Adrenal gland (tissue), 12 donors: ENCODE results near the gene DLK2. TPM values are rescaled to one million over a fixed set of nuclear protein-coding genes. Genes with fewer than 3 reads are reported as not detected.

ENCODE experiments used
- DNase-seq, 7 donors: peaks; one replicate each; pipeline ENCODE4 v3.0.0-alpha.2; 2019 to 2020
- H3K27ac ChIP-seq, 5 donors: fragments of 200-600 bp; sonication (generic) in 4 of 5; 1 replicate in 3 of 5; 2 replicates in 2 of 5; pipeline versions ENCODE4 v1.5.1 to v1.8.0; 2016 to 2020; ENCODE audit warnings: mild to moderate bottlenecking in 1 of 5
- H3K27me3 ChIP-seq: fragments of 200-600 bp; 2 replicates; pipeline ENCODE4 v1.8.0; 2021
- H3K36me3 ChIP-seq, 2 donors: fragments of 200-600 bp; replicated peaks in 1 of 2; 1 replicate in 1 of 2; 2 replicates in 1 of 2; pipeline versions ENCODE4 v1.5.1 to v1.8.0; 2018 to 2022
- H3K4me1 ChIP-seq, 2 donors: fragments of 200-600 bp; replicated peaks in 1 of 2; 1 replicate in 1 of 2; 2 replicates in 1 of 2; pipeline versions ENCODE4 v1.5.1 to v1.8.0; 2018 to 2021
- H3K4me3 ChIP-seq, 4 donors: fragments of 200-600 bp; sonication (generic) in 3 of 4; one replicate each; pipeline ENCODE4 v1.5.1; 2016 to 2018
- H3K9me3 ChIP-seq, 3 donors: fragments of 200-600 bp; sonication (generic) in 1 of 3; replicated peaks in 1 of 3; 1 replicate in 2 of 3; 2 replicates in 1 of 3; pipeline versions ENCODE4 v1.5.1 to v1.8.0; 2016 to 2021
- POLR2A ChIP-seq, 2 donors: fragments of 450-650 bp; IDR thresholded peaks; one replicate each; pipeline ENCODE4 v1.6.1; 2017; ENCODE audit warnings: antibody characterized with exemption in 2 of 2, mild to moderate bottlenecking in 2 of 2, moderate library complexity in 1 of 2
- WGBS, 4 donors: extraction: QIAGEN DNeasy Blood & Tissue Kit in 2 of 4; methylation state at CpG; one replicate each; pipeline versions ENCODE4 v1.1.5 to v1.1.7; 2013 to 2017; 5-methylcytosine and 5-hydroxymethylcytosine counted together
- intact Hi-C, 2 donors: fragments of 100-400 bp; cut with DNase I; formaldehyde crosslinking; loops; one replicate each; pipeline versions ENCODE4 v1.14.1 to v1.15.0; 2022 to 2023
- polyA plus RNA-seq, 3 donors: library from polyadenylated mRNA; stranded (reverse); fragments of 200-250 nt in 2 of 3; fragments of 350-450 nt in 1 of 3; fragmentation: Illumina TruSeq in 1 of 3; extraction: RNeasy Lipid Tissue Mini Kit (QIAGEN cat#74804) in 1 of 3; gene quantifications; one replicate each; pipeline ENCODE4 v1.2.3, GENCODE V29; 2013 to 2014
- total RNA-seq, 9 donors: library from RNA; depleted of rRNA in 4 of 9; stranded (reverse); fragments of >200 nt in 4 of 9; fragments of 120-200 nt in 1 of 9; fragmentation: NEBNext Ultra II Directional in 1 of 9; extraction: Animal tissue kit (Norgen Biotek cat#: 25700) in 1 of 9; gene quantifications; one replicate each; pipeline versions ENCODE4 v1.1.0 to v1.2.4, GENCODE V29; 2013 to 2023
- TF ChIP-seq, protein P1 (sequence below), 6 experiments: fragments of 450-650 bp in 4 of 6; fragments of 200-600 bp in 2 of 6; sonication (generic) in 1 of 6; IDR thresholded peaks; 1 replicate in 5 of 6; 2 replicates in 1 of 6; pipeline versions ENCODE4 v1.5.1 to v1.8.0; 2016 to 2021; ENCODE audit warnings: antibody characterized with exemption in 6 of 6, mild to moderate bottlenecking in 2 of 6, moderate library complexity in 1 of 6
- donor health status: healthy with polysubstance abuse.
- donor health status: Bipolar disorder and iron deficiency.
- donor health status: DM: yes; HTN: yes; CAD: no.
- donor health status: DM: no; HTN: no; CAD: no.
- donor health status: DM: no; HTN: no; CAD: no.
- donor health status: DM: yes; HTN: yes; CAD: no.

Gene DLK2
- total and polyA plus RNA-seq, 12 donors, result 0.14 to 3.9 (median 1.1) TPM; not detected in 4

DNA sequence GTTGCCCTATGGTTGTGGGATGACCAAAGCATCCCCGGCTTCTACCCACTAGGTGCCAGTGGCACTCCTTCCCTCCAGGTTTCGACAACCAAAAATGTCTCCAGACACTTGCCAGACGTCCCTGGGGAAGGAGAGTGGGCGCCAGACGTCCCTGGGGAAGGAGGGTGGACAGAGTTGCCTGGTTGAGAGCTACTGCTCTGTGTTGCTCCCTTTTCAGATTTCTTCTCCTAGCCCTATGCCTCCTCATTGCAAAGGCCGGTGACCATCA is 41.7 kb upstream of the DLK2 start:
- Histone ChIP-seq H3K4me1 (peaks cover 19 to 29% of the 10 kb centered on the region in 2 donors), H3K36me3 (peaks cover 0 to 37% of the 10 kb centered on the region in 2 donors), H3K27ac (no peak overlapping the region), H3K4me3 (no peak overlapping the region), H3K27me3 (no peaks in the 10 kb centered on the region), H3K9me3 (no peaks in the 10 kb centered on the region)
- no peak for TF ChIP-seq POLR2A (IDR thresholded peaks at IDR 0.05)
- TF ChIP-seq, protein P1, sequence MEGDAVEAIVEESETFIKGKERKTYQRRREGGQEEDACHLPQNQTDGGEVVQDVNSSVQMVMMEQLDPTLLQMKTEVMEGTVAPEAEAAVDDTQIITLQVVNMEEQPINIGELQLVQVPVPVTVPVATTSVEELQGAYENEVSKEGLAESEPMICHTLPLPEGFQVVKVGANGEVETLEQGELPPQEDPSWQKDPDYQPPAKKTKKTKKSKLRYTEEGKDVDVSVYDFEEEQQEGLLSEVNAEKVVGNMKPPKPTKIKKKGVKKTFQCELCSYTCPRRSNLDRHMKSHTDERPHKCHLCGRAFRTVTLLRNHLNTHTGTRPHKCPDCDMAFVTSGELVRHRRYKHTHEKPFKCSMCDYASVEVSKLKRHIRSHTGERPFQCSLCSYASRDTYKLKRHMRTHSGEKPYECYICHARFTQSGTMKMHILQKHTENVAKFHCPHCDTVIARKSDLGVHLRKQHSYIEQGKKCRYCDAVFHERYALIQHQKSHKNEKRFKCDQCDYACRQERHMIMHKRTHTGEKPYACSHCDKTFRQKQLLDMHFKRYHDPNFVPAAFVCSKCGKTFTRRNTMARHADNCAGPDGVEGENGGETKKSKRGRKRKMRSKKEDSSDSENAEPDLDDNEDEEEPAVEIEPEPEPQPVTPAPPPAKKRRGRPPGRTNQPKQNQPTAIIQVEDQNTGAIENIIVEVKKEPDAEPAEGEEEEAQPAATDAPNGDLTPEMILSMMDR (IDR thresholded peaks at IDR 0.05), result no peak
- intact Hi-C loops, result loop anchor here (5.0 kb wide), 2 partner anchors 45 to 115 kb away; no protein-coding TSS in a partner anchor
- 79 to 87% (median 80%) methylated on average over 4 to 6 of the region's 6 CpGs for WGBS, 4 donors
- no peak for DNase-seq

DNA sequence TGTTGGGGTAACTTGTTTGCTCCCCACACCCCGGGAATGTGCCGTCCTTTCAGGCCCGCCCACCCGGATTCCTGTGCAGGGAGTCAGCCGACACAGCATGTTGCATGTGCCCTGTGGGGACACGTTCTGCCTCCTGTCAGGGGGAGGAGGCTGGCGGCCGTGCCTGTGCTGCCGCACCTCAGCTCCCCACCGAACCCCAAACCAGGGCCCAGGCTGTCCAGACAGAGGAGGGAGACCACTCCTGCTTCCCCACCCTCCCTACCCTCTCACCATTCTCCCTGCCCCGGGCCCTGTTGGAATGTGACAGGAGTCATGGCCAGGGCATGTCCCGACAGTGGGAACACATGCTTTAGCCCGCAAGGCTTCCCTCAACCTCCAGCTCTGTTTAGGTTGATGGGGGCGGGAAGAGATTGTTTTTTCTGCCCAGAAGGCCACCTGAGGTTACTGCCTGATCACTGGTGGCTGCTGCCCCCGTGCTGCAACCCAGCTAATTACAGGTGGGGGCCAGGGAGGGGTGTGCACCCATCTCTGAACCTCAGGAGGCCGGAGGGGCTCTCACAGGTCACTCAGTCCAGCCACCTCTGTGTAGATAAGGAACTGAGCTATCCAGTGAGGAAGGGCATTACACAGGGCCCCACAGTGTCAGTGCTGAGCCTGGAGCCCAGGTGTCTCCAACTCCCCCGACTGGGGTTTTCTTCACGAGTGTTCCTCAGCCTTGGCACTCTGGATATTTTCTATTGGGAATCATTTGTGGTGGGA is 41.2 kb upstream of the DLK2 start:
- 34 to 43% (median 39%) methylated on average over 9 to 18 of the region's 18 CpGs for WGBS, 4 donors
- DNase-seq, result peak in 6 of 7 donors; percentile 40 to 67 (median 50)
- Histone ChIP-seq H3K4me3 (no peak overlapping the region), H3K36me3 (peaks cover 0 to 36% of the 10 kb centered on the region in 2 donors), H3K9me3 (no peaks in the 10 kb centered on the region), H3K4me1 (peaks cover 24 to 29% of the 10 kb centered on the region in 2 donors), H3K27ac (peak overlapping the region in 1 of 5 donors; percentile 13), H3K27me3 (no peaks in the 10 kb centered on the region)
- intact Hi-C loops, result loop anchor here (5.0 kb wide), 2 partner anchors 44 to 114 kb away; no protein-coding TSS in a partner anchor
- TF ChIP-seq, protein P1 (IDR thresholded peaks at IDR 0.05), result peak; percentile 46 to 67 (median 62)
- TF ChIP-seq POLR2A (IDR thresholded peaks at IDR 0.05), result no peak

DNA sequence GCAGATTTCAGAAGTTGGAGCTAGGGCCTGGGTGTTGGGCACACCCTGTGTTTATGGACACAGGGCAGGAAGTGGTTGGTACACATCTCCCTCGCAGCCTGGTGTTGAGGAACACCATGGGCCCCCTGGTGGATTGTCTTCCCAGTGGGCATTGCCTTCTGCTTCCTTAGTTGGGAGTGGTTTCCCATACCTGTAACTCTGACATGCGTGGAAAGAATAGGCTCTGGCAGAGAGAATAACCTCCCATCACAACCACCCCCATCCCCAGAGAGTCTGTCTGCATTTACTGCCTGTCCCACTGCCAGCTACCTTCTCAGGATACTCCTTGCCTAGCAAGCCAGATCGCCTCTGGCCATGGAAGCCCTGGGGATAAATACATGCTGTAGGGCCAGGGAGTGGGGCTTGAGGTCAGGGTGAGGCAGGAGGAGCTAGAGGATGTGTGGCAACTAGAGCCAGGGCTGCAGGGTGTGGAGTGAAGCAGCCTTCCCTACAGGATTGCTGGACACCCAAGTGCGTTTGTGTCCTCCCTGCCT is 40.1 kb upstream of the DLK2 start:
- intact Hi-C loops, result loop anchor here (5.0 kb wide), 2 partner anchors 43 to 113 kb away; no protein-coding TSS in a partner anchor
- peaks cover 25 to 29% of the 10 kb centered on the region in 2 donors for H3K4me1 ChIP-seq
- 74 to 100% (median 82%) methylated on average over 1 to 4 of the region's 4 CpGs for WGBS, 4 donors

GRCh38 chr6:43494766-43495165 is 39.4 kb upstream of the DLK2 start:
- intact Hi-C loops, result loop anchor here (5.0 kb wide), 2 partner anchors 42 to 112 kb away; no protein-coding TSS in a partner anchor
- Histone ChIP-seq H3K9me3 (no peaks in the 10 kb centered on the region), H3K36me3 (peaks cover 0 to 19% of the 10 kb centered on the region in 2 donors), H3K27ac (no peak overlapping the region), H3K4me3 (no peak overlapping the region), H3K27me3 (no peaks in the 10 kb centered on the region), H3K4me1 (peaks cover 26 to 29% of the 10 kb centered on the region in 2 donors)
- DNase-seq, result no peak
- 83 to 89% (median 88%) methylated on average over 3 to 4 of the region's 4 CpGs for WGBS, 4 donors
- TF ChIP-seq, protein P1 (IDR thresholded peaks at IDR 0.05), result no peak
- no peak for TF ChIP-seq POLR2A (IDR thresholded peaks at IDR 0.05)

More for the DNA sequence above, 40.1 kb upstream of the DLK2 start:
- H3K4me3 ChIP-seq, result no peak overlapping the region
- peaks cover 0 to 26% of the 10 kb centered on the region in 2 donors for H3K36me3 ChIP-seq
- no peak for TF ChIP-seq POLR2A (IDR thresholded peaks at IDR 0.05)
- TF ChIP-seq, protein P1 (IDR thresholded peaks at IDR 0.05), result no peak
- no peaks in the 10 kb centered on the region for H3K27me3 ChIP-seq
- DNase-seq, result no peak
- no peak overlapping the region for H3K27ac ChIP-seq
- H3K9me3 ChIP-seq, result no peaks in the 10 kb centered on the region
